ENCODE results near the gene GPA33.

GPA33 gene

GRCh38 chr1:167116174-167116573 lies 26.0 kb upstream of the GPA33 start:
- DNase-seq = no peak

DNA sequence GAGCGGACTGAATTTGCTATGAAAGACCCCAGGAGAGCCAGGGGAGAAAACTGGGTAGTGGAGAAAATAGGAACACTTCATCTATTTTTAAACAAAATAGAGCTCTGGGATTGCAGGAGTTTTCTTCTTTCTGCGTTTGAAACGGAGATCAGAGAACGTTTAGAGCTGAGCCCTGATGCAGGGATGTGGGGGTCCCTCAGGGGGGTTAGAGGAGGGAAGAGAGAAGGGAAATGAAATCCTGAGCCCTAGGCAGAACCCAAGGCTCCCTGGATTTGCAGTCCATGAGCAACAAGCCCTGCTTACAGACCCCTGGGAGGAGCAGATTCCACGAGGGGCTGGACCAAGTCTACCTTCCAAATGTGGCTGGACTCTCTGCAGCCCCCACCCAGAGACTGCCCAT lies 25.5 kb upstream of the GPA33 start:
- DNase-seq = no peak

- no peak for DNase-seq
These were observed 24.5 kb upstream of the GPA33 start for GRCh38 chr1:167114725-167115124.

GRCh38 chr1:167111868-167112709 lies 21.9 kb upstream of the GPA33 start:
- no peak for DNase-seq

DNA sequence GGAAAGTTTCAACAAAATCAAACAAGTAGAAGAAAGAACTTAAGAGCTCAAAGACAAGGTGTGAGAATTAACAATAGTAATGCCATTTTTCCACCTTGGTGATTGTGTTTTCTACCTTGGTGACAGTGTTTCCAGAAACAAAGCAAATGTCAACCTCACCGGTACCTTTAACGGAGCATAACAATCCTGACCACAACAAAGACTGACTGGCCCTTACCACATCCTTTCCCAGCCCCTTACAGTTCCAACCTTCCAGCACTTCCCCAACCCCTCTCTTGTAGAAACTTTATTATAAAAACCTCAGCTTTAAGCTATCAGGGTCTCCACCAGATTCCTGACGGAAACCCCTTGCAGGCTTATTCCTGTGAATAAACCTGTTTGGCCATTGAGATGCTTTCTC lies 20.4 kb upstream of the GPA33 start:
- DNase-seq = peak; percentile 45

DNA sequence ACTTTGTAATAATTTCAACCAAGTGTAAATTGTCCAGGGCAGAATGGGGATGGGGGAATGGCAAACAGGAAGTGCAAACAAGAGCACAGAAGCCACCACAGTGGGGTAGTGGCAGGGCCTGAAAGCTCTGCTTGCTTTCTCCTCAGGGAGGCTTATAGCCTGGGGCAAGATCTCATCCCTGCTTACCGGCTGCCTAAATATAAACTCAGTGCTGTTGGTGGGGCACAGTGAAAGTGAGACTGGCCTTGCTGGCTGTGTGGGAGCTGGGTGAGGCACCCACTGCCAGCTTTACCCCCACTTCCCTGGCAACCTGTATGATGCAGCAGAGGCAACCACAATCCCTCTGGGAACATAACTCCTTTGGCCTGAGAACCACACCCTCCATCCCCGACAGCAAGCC lies 18.9 kb upstream of the GPA33 start:
- DNase-seq = no peak

DNA sequence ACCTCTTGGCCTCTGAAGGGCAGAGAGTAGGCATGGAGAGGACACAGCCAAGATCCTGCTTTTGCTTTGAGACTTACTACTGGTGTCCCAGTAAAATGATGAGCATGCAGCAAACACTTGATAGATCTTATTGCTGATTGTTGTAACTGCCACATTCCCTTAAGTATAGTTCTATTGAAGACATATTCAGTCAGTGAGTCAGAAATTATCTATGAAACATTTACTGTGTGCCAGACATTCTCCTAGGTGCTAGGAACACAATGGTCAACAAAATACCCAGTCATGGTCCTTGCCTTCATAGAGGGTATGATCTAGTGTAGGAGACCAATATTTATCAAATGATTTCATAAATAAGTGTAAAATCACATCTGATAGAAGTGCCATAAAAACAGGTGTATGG lies 17.3 kb upstream of the GPA33 start:
- no peak for DNase-seq

DNA sequence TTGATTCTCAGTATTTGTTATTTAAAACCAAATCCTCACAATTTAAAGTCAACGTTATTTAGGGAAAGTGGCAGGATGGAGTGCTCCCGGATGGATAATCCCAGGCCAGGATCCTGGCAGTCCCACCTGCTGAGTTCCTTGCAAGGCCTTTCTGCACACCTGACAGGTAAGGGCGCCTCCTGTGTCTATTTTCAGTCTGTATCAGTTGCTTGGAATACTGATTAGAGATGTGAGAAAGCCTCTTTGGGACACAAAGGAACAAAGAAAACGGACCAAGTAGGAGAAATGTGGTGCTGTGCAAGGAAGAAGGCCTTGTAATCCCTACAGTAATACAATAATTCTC lies 15.9 kb upstream of the GPA33 start:
- DNase-seq = no peak

GRCh38 chr1:167105271-167106118 lies 15.3 kb upstream of the GPA33 start:
- no peak for DNase-seq

DNA sequence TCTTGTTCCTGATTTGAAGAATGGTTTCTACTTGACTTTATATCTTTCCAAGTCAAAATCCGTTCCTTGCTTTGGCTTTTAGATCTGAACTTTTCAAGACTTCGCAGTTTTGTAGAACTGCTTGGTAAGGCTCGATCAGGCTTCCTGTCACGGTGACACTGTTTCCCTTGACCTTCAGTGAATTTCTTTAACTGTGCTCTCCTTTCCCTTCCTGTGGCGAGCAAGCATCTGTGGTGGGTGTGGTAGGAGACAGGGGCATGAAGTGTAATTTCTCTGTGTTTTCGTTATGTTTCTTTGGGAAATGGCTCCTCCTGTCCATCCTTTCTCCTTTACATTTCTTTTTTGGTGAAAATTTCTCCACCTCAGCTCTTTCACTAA lies 14.1 kb upstream of the GPA33 start:
- no peak for DNase-seq

DNA sequence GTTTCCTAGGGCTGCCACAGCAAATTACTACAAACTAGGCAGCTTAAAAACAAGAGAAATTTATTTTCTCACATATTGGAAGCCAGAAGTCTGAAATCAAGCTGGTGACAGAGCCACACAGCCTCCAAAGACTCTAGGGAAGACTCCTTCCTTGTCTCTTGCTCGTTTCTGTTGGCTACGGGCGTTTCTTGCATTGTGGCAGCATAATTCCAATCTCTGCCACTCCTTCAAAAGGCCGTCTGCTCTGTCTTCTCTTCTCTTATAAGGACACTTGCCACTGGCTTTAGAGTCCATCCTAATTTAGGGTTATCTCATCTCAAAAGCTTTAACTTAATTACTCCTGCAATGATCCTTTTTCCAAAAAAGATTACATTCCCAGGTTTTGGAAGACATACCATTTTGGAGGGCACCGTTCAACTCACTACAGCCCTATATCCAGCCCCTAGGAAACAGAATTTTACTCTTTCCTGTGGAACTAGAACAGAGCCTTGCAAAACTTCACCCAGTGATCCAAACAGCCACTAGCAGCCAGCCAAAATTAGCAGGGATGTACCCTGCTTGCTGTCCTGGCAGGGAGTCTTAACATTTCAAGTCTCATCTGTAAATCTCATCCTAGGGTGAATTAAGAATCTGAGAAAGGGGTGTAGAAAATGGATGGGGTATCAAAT lies 12.9 kb upstream of the GPA33 start:
- no peak for DNase-seq

- DNase-seq = no peak
These were observed 11.6 kb upstream of the GPA33 start for GRCh38 chr1:167101754-167102153.

- no peak for DNase-seq
These were observed 10.6 kb upstream of the GPA33 start for GRCh38 chr1:167100730-167101129.

DNA sequence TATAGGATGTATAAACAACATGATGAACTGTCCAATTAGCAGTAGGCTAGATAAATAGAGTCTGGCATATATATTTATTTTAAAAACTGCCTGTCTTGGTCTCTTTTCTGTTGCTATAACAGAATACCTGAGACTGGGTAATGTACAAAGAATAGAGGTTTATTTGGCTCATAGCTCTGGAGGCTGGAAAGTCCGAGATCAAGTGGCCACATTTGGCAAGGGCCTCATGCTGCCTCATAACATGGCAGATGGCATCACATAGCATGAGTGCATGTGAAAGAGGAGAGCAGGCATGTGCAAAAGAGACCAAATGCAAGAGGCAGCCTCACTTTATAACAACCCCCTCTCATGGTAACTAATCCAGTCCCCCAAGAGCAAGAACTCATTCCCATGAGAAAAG lies 9.7 kb upstream of the GPA33 start:
- no peak for DNase-seq

DNA sequence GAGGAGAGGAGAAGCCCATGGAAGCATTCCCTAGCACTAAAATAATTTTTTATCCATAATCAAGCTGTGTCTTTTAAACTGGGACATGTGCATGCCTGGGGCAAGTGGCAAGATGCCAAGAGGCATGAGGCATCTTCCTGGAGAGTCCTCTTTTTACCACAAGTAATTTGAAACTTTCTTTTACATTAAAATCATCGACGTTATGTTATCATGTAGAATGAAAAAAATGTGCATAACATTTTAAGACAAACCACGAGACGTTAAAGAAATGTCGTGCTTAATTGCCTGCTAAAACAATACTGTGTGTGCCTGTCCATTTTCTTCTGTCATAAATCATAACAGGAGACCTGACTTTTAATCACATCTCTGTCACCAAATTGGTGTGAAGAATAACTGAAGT lies 5.2 kb upstream of the GPA33 start:
- no peak for DNase-seq

- DNase-seq = no peak
These were observed 4.5 kb upstream of the GPA33 start for GRCh38 chr1:167094690-167095089.

DNA sequence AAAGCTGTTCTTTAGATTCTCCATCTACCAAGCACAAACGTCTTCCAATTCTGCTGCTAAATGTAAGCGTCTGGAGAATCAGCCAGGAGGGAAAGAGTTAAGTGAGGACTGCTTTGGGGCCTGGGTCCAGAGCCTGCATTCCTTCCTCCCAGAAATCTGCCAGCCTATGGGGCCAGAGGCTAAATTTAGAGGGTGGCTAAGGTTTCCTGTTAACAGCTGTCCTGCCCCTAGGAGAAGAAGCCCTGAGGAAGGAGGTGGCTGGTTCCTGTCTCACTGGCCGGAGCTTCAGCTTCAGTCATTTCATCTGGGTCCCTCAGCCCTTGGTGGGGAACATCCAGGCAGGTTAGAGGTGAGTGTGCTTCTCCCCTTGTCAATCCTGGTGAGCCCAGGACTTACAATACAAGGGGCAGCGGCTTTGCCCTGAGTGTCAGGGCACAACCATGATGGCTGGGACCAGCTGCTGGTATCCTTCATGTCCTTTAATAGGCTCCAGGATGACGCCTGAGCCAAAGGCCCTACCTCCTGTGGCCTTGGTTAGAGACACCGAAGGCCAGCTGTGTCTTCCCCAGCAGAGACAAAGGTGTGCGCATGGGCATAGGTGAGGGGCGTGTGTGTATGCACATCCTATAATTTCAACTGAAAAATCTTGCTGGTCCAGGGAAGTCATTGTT lies 3.8 kb upstream of the GPA33 start, which contains the start of gene STYXL2:
STYXL2 (plus strand) TSS at position 230 of the 671 bp plus-strand sequence. CDS start 775 bp downstream, outside the sequence.
- no peak for DNase-seq

- no peak for DNase-seq
These were observed 2.5 kb upstream of the GPA33 start for GRCh38 chr1:167092653-167093052.

- no peak for DNase-seq
These were observed 251 bp downstream of the GPA33 start for GRCh38 chr1:167089939-167090313.

GRCh38 chr1:167088746-167089417 lies 1.3 kb downstream of the GPA33 start:
- DNase-seq = no peak

GRCh38 chr1:167086768-167087167 lies 3.4 kb downstream of the GPA33 start:
- DNase-seq = no peak

DNA sequence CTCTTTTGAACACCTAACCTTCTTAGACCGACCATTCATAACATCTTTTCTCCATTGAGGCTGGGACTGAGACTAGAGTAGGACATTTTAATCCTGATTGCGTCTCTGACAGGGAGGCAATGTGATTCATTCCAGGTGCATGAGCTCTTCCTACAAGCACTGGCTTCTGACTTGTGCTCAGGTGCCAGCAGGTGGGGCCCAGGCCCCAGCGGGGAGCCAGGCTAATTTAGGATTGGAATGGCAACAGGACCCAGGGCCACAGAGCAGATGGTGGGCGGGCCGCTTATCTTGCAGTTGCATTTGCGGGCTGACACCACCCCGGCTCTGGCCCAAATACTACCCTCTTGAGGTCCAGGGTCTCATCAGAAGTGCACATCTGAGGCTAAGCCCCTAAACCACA lies 4.1 kb downstream of the GPA33 start:
- DNase-seq = no peak

DNA sequence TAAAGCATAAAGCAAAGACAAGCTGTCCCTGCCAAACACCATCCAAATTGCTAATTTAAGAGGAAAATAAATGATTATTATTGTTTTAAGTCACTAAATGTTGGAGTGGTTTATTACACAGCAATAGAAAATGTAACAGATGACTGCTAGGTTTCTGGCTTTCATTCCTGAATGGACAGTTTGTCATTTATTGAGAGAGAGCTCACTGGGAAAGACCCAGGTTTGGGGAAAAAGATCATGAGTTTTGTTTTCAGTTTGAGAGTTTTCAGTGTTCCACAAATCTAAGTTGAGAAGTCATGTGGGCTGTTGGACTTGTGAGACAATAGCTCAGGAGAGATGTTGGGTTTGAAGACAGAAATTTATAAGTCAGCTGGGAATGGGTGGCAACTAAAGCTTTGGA lies 5.4 kb downstream of the GPA33 start:
- DNase-seq = no peak

All from CD4-positive, alpha-beta T cell treated with Interleukin-21 for 1 hour (primary cell).